ENCODE results near the gene GTF3C5. TPM values are rescaled to one million over a fixed set of nuclear protein-coding genes. Genes with fewer than 3 reads are reported as not detected.
"Not testable (repeated sequence)": the region's sequence is repeated elsewhere in the genome, so short reads cannot be mapped to it uniquely, and the experiment has no call there.

Gene GTF3C5
- total and polyA plus RNA-seq, 9 donors, result 32.3 to 71.6 (median 52.2) TPM

- Histone ChIP-seq H3K4me3 (no peak overlapping the region), H3K36me3 (no peaks in the 10 kb centered on the region), H3K27me3 (no peaks in the 10 kb centered on the region), H3K9me3 (no peaks in the 10 kb centered on the region), H3K27ac (no peak overlapping the region), H3K4me1 (ENCODE audit: insufficient read depth) (no peaks in the 10 kb centered on the region)
- TF ChIP-seq EP300 (IDR thresholded peaks at IDR 0.05) (no peak), POLR2A (IDR thresholded peaks at IDR 0.05) (no peak), CTCF (IDR thresholded peaks at IDR 0.05) (no peak)
- 63 to 65% (median 64%) methylated on average over 26 of the region's 26 CpGs for WGBS, 3 donors
- intact Hi-C loops (cut with DNase I), result no loop called here
- DNase-seq, result no peak
Measured at GRCh38 chr9:132986640-132987620, 43.9 kb upstream of the GTF3C5 start.

- Histone ChIP-seq H3K4me1 (ENCODE audit: insufficient read depth) (no peaks in the 10 kb centered on the region), H3K36me3 (no peaks in the 10 kb centered on the region), H3K4me3 (no peak overlapping the region), H3K27ac (no peak overlapping the region), H3K9me3 (no peaks in the 10 kb centered on the region), H3K27me3 (no peaks in the 10 kb centered on the region)
- DNase-seq, result no peak
- intact Hi-C loops (cut with DNase I), result no loop called here
- TF ChIP-seq EP300 (IDR thresholded peaks at IDR 0.05) (no peak), POLR2A (IDR thresholded peaks at IDR 0.05) (no peak), CTCF (IDR thresholded peaks at IDR 0.05) (no peak)
- 88 to 91% (median 88%) methylated on average over 14 of the region's 14 CpGs for WGBS, 3 donors
Measured at GRCh38 chr9:132988244-132989013, 42.4 kb upstream of the GTF3C5 start.

GRCh38 chr9:132989014-132989310, 41.8 kb upstream of the GTF3C5 start:
- H3K27me3 ChIP-seq, result no peaks in the 10 kb centered on the region
- no peak overlapping the region for H3K27ac ChIP-seq
- H3K4me3 ChIP-seq, result no peak overlapping the region
- intact Hi-C loops (cut with DNase I), result no loop called here
- no peak for DNase-seq
- H3K4me1 ChIP-seq (ENCODE audit: insufficient read depth), result no peaks in the 10 kb centered on the region
- no peaks in the 10 kb centered on the region for H3K9me3 ChIP-seq
- no peaks in the 10 kb centered on the region for H3K36me3 ChIP-seq
- WGBS, 3 donors, result 89 to 92% (median 90%) methylated on average over 13 of the region's 13 CpGs
- TF ChIP-seq CTCF (IDR thresholded peaks at IDR 0.05), result no peak
- TF ChIP-seq EP300 (IDR thresholded peaks at IDR 0.05), result no peak
- no peak for TF ChIP-seq POLR2A (IDR thresholded peaks at IDR 0.05)

GRCh38 chr9:132989414-132989996, 41.3 kb upstream of the GTF3C5 start:
- H3K36me3 ChIP-seq, result no peaks in the 10 kb centered on the region
- WGBS, 3 donors, result 86 to 90% (median 88%) methylated on average over 23 of the region's 23 CpGs

GRCh38 chr9:132989998-132990557, 40.7 kb upstream of the GTF3C5 start:
- DNase-seq; H3K9me3 ChIP-seq; H3K36me3 ChIP-seq; H3K4me3 ChIP-seq; H3K4me1 ChIP-seq (ENCODE audit: insufficient read depth); H3K27me3 ChIP-seq; intact Hi-C loops (cut with DNase I); H3K27ac ChIP-seq: not testable (repeated sequence)
- 77 to 83% (median 82%) methylated on average over 4 of the region's 4 CpGs for WGBS, 3 donors

More at GRCh38 chr9:132989414-132989996, 41.3 kb upstream of the GTF3C5 start:
- Histone ChIP-seq H3K9me3 (no peaks in the 10 kb centered on the region), H3K4me1 (ENCODE audit: insufficient read depth) (no peaks in the 10 kb centered on the region), H3K4me3 (no peak overlapping the region), H3K27ac (no peak overlapping the region), H3K27me3 (no peaks in the 10 kb centered on the region)
- no peak for DNase-seq
- intact Hi-C loops (cut with DNase I), result no loop called here
- TF ChIP-seq CTCF (IDR thresholded peaks at IDR 0.05) (no peak), POLR2A (IDR thresholded peaks at IDR 0.05) (no peak), EP300 (IDR thresholded peaks at IDR 0.05) (no peak)

Measured in ovary (tissue), 9 donors.